ENCODE results near the gene OSGIN1.
A peak's percentile ranks its signal among the peaks of the same experiment; 100 is the strongest.

The OSGIN1 gene

GRCh38 chr16:83965444-83966152 is 12.6 kb downstream of the OSGIN1 start:
- H3K56ac ChIP-seq (ENCODE audit: low read length): no peak overlapping the region
- no peak overlapping the region for H3K4me2 ChIP-seq (ENCODE audit: low read length)
- H2BK120ac ChIP-seq (ENCODE audit: low read depth, low read length): no peak overlapping the region
- no peak overlapping the region for H3K18ac ChIP-seq (ENCODE audit: low read length)
- WGBS (ENCODE audit: extremely low coverage, insufficient coverage, low lambda C conversion rate): no CpG with 5 or more reads among the region's 36 CpGs
- no peaks in the 10 kb centered on the region for H3K4me1 ChIP-seq (ENCODE audit: control insufficient read depth, low read depth, low read length)
- no peak overlapping the region for H2BK15ac ChIP-seq (replicated peaks; ENCODE audit: low read depth)
- no peak overlapping the region for H3K9ac ChIP-seq (ENCODE audit: low read length)
- H4K8ac ChIP-seq (ENCODE audit: low read depth, low read length): no peak overlapping the region
- H3K27me3 ChIP-seq (ENCODE audit: insufficient read depth, low read length, poor library complexity): peaks cover 3% of the 10 kb centered on the region
- H3K79me1 ChIP-seq (ENCODE audit: low read length): no peaks in the 10 kb centered on the region
- H3K4ac ChIP-seq (ENCODE audit: low read depth, low read length): no peak overlapping the region
- H3K23ac ChIP-seq (ENCODE audit: low read length): no peak overlapping the region
- H3K4me3 ChIP-seq (ENCODE audit: low read length): no peak overlapping the region
- no peak for DNase-seq
- no peak overlapping the region for H2BK5ac ChIP-seq (ENCODE audit: low read length)
- H3K79me2 ChIP-seq (ENCODE audit: control insufficient read depth, insufficient read depth, low read length): no peaks in the 10 kb centered on the region
- no peak overlapping the region for H4K5ac ChIP-seq (ENCODE audit: low read length)
- no peak overlapping the region for H2AK5ac ChIP-seq (ENCODE audit: low read length)
- H3K36me3 ChIP-seq (ENCODE audit: control insufficient read depth, insufficient read depth, low read length): no peaks in the 10 kb centered on the region
- H3K27ac ChIP-seq (ENCODE audit: low read depth, low read length): no peak overlapping the region

DNA sequence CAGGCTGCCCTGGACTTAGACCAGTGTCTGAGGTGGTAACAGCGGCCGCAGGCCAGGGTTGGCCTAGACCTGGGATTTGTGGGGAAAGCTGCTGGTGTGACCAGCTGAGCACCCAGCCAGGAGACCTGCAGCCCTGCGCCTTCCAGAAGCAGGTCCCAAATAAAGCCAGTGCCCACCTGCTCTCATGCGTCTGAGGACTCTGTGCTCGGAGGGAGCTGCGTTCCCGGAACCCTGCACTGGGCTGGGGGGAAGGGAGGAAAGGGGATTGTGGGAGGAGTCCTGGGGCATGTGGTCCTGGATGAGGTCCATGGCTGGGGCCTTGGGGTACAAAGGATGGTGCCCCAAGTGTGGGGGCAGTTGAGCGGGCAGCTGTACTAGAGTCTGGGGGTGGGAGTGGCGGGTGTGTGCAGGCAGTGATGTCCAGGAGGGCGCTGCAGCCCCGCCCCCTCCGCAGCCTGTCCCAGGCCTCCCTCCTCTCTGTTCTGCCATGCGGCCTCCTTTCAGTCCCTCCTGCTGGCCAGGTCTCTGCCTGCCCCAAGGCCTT is 13.2 kb downstream of the OSGIN1 start:
- Histone ChIP-seq H2BK120ac (ENCODE audit: low read depth, low read length) (no peak overlapping the region), H3K27ac (ENCODE audit: low read depth, low read length) (no peak overlapping the region), H3K36me3 (ENCODE audit: control insufficient read depth, insufficient read depth, low read length) (no peaks in the 10 kb centered on the region), H3K4me2 (ENCODE audit: low read length) (no peak overlapping the region), H3K4me3 (ENCODE audit: low read length) (no peak overlapping the region), H2BK5ac (ENCODE audit: low read length) (no peak overlapping the region), H4K8ac (ENCODE audit: low read depth, low read length) (no peak overlapping the region), H3K4ac (ENCODE audit: low read depth, low read length) (no peak overlapping the region), H3K9ac (ENCODE audit: low read length) (no peak overlapping the region), H2AK5ac (ENCODE audit: low read length) (no peak overlapping the region), H3K27me3 (ENCODE audit: insufficient read depth, low read length, poor library complexity) (peaks cover 3% of the 10 kb centered on the region), H3K79me2 (ENCODE audit: control insufficient read depth, insufficient read depth, low read length) (no peaks in the 10 kb centered on the region), H3K79me1 (ENCODE audit: low read length) (no peaks in the 10 kb centered on the region), H3K18ac (ENCODE audit: low read length) (no peak overlapping the region), H3K23ac (ENCODE audit: low read length) (no peak overlapping the region), H4K5ac (ENCODE audit: low read length) (no peak overlapping the region), H2BK15ac (replicated peaks; ENCODE audit: low read depth) (no peak overlapping the region), H3K4me1 (ENCODE audit: control insufficient read depth, low read depth, low read length) (no peaks in the 10 kb centered on the region), H3K56ac (ENCODE audit: low read length) (no peak overlapping the region)
- WGBS (ENCODE audit: extremely low coverage, insufficient coverage, low lambda C conversion rate): no CpG with 5 or more reads among the region's 13 CpGs
- DNase-seq: no peak

DNA sequence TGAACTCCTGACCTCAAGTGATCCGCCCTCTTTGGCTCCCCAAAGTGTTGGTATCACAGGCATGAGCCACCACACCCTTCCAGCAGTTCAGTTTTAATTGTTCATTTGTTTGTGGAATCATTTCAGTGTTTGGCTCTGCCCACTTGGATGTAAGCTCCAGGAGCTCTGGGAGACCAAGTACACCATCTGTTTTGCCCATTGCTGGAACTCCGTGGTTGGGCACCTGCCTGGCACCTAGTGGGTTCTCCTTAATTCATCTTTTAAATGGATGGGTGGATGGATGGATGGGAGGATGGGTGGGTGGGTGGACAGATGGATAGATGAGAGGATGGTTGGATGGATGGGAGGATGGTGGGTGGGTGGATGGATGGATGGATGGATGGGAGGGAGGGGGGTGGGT is 14.1 kb downstream of the OSGIN1 start:
- Histone ChIP-seq H3K4me2 (ENCODE audit: low read length) (no peak overlapping the region), H3K27me3 (ENCODE audit: insufficient read depth, low read length, poor library complexity) (peaks cover 3% of the 10 kb centered on the region), H3K27ac (ENCODE audit: low read depth, low read length) (no peak overlapping the region), H2AK5ac (ENCODE audit: low read length) (no peak overlapping the region), H2BK15ac (replicated peaks; ENCODE audit: low read depth) (no peak overlapping the region), H2BK5ac (ENCODE audit: low read length) (no peak overlapping the region), H3K4me3 (ENCODE audit: low read length) (no peak overlapping the region), H3K23ac (ENCODE audit: low read length) (no peak overlapping the region), H3K79me2 (ENCODE audit: control insufficient read depth, insufficient read depth, low read length) (no peaks in the 10 kb centered on the region), H3K4ac (ENCODE audit: low read depth, low read length) (no peak overlapping the region), H3K4me1 (ENCODE audit: control insufficient read depth, low read depth, low read length) (no peaks in the 10 kb centered on the region), H3K18ac (ENCODE audit: low read length) (no peak overlapping the region), H4K8ac (ENCODE audit: low read depth, low read length) (no peak overlapping the region), H2BK120ac (ENCODE audit: low read depth, low read length) (no peak overlapping the region), H3K79me1 (ENCODE audit: low read length) (no peaks in the 10 kb centered on the region), H4K5ac (ENCODE audit: low read length) (no peak overlapping the region), H3K36me3 (ENCODE audit: control insufficient read depth, insufficient read depth, low read length) (no peaks in the 10 kb centered on the region), H3K56ac (ENCODE audit: low read length) (no peak overlapping the region), H3K9ac (ENCODE audit: low read length) (no peak overlapping the region)
- no peak for DNase-seq
- WGBS (ENCODE audit: extremely low coverage, insufficient coverage, low lambda C conversion rate): no CpG with 5 or more reads among the region's 2 CpGs

- no peaks in the 10 kb centered on the region for H3K4me1 ChIP-seq (ENCODE audit: control insufficient read depth, low read depth, low read length)
- peak within 1 kb of the TSS; percentile 56 for H3K56ac ChIP-seq (ENCODE audit: low read length)
- no peak for DNase-seq
- no peak within 1 kb of the TSS for H4K8ac ChIP-seq (ENCODE audit: low read depth, low read length)
- H3K27me3 ChIP-seq (ENCODE audit: insufficient read depth, low read length, poor library complexity): peaks cover 3% of the 10 kb centered on the region
- no peak within 1 kb of the TSS for H3K27ac ChIP-seq (ENCODE audit: low read depth, low read length)
- H2BK15ac ChIP-seq (replicated peaks; ENCODE audit: low read depth): no peak within 1 kb of the TSS
- 100% methylated on average over 2 of the region's 35 CpGs for WGBS (ENCODE audit: extremely low coverage, insufficient coverage, low lambda C conversion rate)
- no peak within 1 kb of the TSS for H2BK5ac ChIP-seq (ENCODE audit: low read length)
- peak within 1 kb of the TSS; percentile 21 for H3K9ac ChIP-seq (ENCODE audit: low read length)
- no peaks in the 10 kb centered on the region for H3K79me2 ChIP-seq (ENCODE audit: control insufficient read depth, insufficient read depth, low read length)
- H3K4me3 ChIP-seq (ENCODE audit: low read length): no peak within 1 kb of the TSS
- no peak within 1 kb of the TSS for H2BK120ac ChIP-seq (ENCODE audit: low read depth, low read length)
- peak within 1 kb of the TSS; percentile 6 for H3K18ac ChIP-seq (ENCODE audit: low read length)
- H3K36me3 ChIP-seq (ENCODE audit: control insufficient read depth, insufficient read depth, low read length): no peaks in the 10 kb centered on the region
- H4K5ac ChIP-seq (ENCODE audit: low read length): no peak within 1 kb of the TSS
- H3K23ac ChIP-seq (ENCODE audit: low read length): no peak within 1 kb of the TSS
- no peaks in the 10 kb centered on the region for H3K79me1 ChIP-seq (ENCODE audit: low read length)
- no peak within 1 kb of the TSS for H3K4ac ChIP-seq (ENCODE audit: low read depth, low read length)
- H3K4me2 ChIP-seq (ENCODE audit: low read length): peak within 1 kb of the TSS; percentile 29
- no peak within 1 kb of the TSS for H2AK5ac ChIP-seq (ENCODE audit: low read length)
Observed at GRCh38 chr16:83967838-83968305, 14.8 kb downstream of the OSGIN1 start, which contains the start of gene NECAB2. Gene NECAB2, plus strand, starts transcription at chr16:83968244. Its CDS starts 405 bp downstream, at chr16:83968649.

DNA sequence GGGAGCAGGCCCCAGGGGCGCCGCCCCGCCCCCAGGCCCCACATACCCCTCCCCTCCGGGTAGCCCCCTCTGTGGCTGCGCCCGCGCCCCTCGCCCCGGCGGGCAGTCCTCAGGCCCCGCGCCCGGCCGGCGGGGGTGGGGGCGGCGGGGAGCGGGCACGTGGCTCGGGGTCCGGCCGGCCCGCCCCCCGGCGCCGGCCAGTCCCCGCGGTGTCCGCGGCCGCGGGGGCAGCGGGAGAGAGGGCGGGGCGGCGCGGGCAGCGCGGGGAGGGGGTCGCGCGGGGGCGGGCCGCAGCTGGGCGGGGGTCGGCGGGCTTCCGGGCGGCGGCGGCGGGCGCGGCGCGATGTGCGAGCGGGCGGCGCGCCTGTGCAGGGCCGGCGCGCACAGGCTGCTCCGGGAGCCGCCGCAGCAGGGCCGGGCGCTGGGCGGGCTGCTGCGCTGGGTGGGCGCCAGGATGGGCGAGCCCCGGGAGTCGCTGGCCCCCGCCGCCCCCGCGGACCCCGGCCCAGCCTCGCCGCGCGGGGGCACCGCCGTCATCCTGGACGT is 15.3 kb downstream of the OSGIN1 start:
- peak overlapping the region; percentile 21 for H3K9ac ChIP-seq (ENCODE audit: low read length)
- no peak overlapping the region for H2AK5ac ChIP-seq (ENCODE audit: low read length)
- H2BK15ac ChIP-seq (replicated peaks; ENCODE audit: low read depth): no peak overlapping the region
- DNase-seq: no peak
- no peak overlapping the region for H3K23ac ChIP-seq (ENCODE audit: low read length)
- no peak overlapping the region for H2BK120ac ChIP-seq (ENCODE audit: low read depth, low read length)
- H3K4me3 ChIP-seq (ENCODE audit: low read length): no peak overlapping the region
- no peak overlapping the region for H3K27ac ChIP-seq (ENCODE audit: low read depth, low read length)
- H3K79me1 ChIP-seq (ENCODE audit: low read length): no peaks in the 10 kb centered on the region
- H4K8ac ChIP-seq (ENCODE audit: low read depth, low read length): no peak overlapping the region
- no peaks in the 10 kb centered on the region for H3K79me2 ChIP-seq (ENCODE audit: control insufficient read depth, insufficient read depth, low read length)
- peak overlapping the region; percentile 6 for H3K18ac ChIP-seq (ENCODE audit: low read length)
- H3K36me3 ChIP-seq (ENCODE audit: control insufficient read depth, insufficient read depth, low read length): no peaks in the 10 kb centered on the region
- peaks cover 3% of the 10 kb centered on the region for H3K27me3 ChIP-seq (ENCODE audit: insufficient read depth, low read length, poor library complexity)
- WGBS (ENCODE audit: extremely low coverage, insufficient coverage, low lambda C conversion rate): no CpG with 5 or more reads among the region's 87 CpGs
- H4K5ac ChIP-seq (ENCODE audit: low read length): no peak overlapping the region
- peak overlapping the region; percentile 29 for H3K4me2 ChIP-seq (ENCODE audit: low read length)
- no peak overlapping the region for H2BK5ac ChIP-seq (ENCODE audit: low read length)
- H3K4me1 ChIP-seq (ENCODE audit: control insufficient read depth, low read depth, low read length): no peaks in the 10 kb centered on the region
- H3K56ac ChIP-seq (ENCODE audit: low read length): peak overlapping the region; percentile 56
- H3K4ac ChIP-seq (ENCODE audit: low read depth, low read length): no peak overlapping the region

All from mesendoderm (in vitro differentiated cells).